H54 (cell line): ENCODE results near the gene ZNF534.
"Not testable (repeated sequence)": the region's sequence is repeated elsewhere in the genome, so short reads cannot be mapped to it uniquely, and the experiment has no call there.

Experiments used
- DNase-seq: peaks from one replicate; pipeline ENCODE4 v3.0.0; 2011; ENCODE audit warnings: low spot score, mixed read lengths; ENCODE audit not compliant: insufficient read length
- FAIRE-seq: peaks from 3 replicates; lab custom pipeline; 2011; peaks lifted over from hg19 to GRCh38; lab: Jason Lieb, UNC
- POLR2A ChIP-seq: IDR thresholded peaks from 2 replicates; pipeline ENCODE4 v1.6.1; 2011; ENCODE audit warnings: low read depth, mild to moderate bottlenecking, low read length

The ZNF534 gene

GRCh38 chr19:52474351-52475127 lies 45.6 kb downstream of the ZNF534 start:
- no peak for DNase-seq
- no peak for TF ChIP-seq POLR2A
- no peak for FAIRE-seq

- not testable (repeated sequence) for DNase-seq
Observed at GRCh38 chr19:52484111-52484743, 55.3 kb downstream of the ZNF534 start.

GRCh38 chr19:52485064-52485463 lies 56.1 kb downstream of the ZNF534 start:
- DNase-seq, FAIRE-seq: not testable (repeated sequence)

More at GRCh38 chr19:52484111-52484743, 55.3 kb downstream of the ZNF534 start:
- not testable (repeated sequence) for FAIRE-seq

GRCh38 chr19:52485561-52486240 lies 56.8 kb downstream of the ZNF534 start:
- DNase-seq, FAIRE-seq: not testable (repeated sequence)

- FAIRE-seq (no peak), DNase-seq (no peak)
- no peak for TF ChIP-seq POLR2A
Observed at GRCh38 chr19:52492201-52492993, 63.4 kb downstream of the ZNF534 start.

GRCh38 chr19:52492994-52493470 lies 64.1 kb downstream of the ZNF534 start:
- no peak for TF ChIP-seq POLR2A
- FAIRE-seq (no peak), DNase-seq (no peak)

- peak; percentile 58 for FAIRE-seq
- peak; percentile 39 for DNase-seq
- TF ChIP-seq POLR2A: no peak
Observed at GRCh38 chr19:52494518-52494917, 65.6 kb downstream of the ZNF534 start.

GRCh38 chr19:52498571-52498970 lies 69.6 kb downstream of the ZNF534 start:
- FAIRE-seq: no peak
- no peak for TF ChIP-seq POLR2A
- DNase-seq: no peak

- not testable (repeated sequence) for DNase-seq, FAIRE-seq
Observed at GRCh38 chr19:52500474-52500873, 71.5 kb downstream of the ZNF534 start.

GRCh38 chr19:52500991-52501390 lies 72.0 kb downstream of the ZNF534 start:
- not testable (repeated sequence) for FAIRE-seq, DNase-seq
